ENCODE data around the gene PITX1.

GRCh38 chr5:135012033-135012588 lies 21.9 kb downstream of the PITX1 start:
- no peak for TF ChIP-seq CTCF (IDR thresholded peaks at IDR 0.05; ENCODE audit: extremely low read depth in 1 of 2, insufficient read depth in 1 of 2, low read depth in 1 of 2, low read length in 2 of 2)
- no peak for TF ChIP-seq POLR2A (IDR thresholded peaks at IDR 0.05; ENCODE audit: low read depth, low read length)
- TF ChIP-seq EZH2 (IDR thresholded peaks at IDR 0.05; ENCODE audit: borderline replicate concordance, low read depth, low read length, severe bottlenecking): no peak
- TF ChIP-seq FOS (IDR thresholded peaks at IDR 0.05; ENCODE audit: borderline replicate concordance, insufficient read depth, low read length): no peak
- TF ChIP-seq MAX (IDR thresholded peaks at IDR 0.05; ENCODE audit: insufficient read depth, insufficient read length): no peak
- TF ChIP-seq POLR2AphosphoS5 (IDR thresholded peaks at IDR 0.05; ENCODE audit: insufficient read depth, low read depth, low read length): no peak
- TF ChIP-seq JUN (IDR thresholded peaks at IDR 0.05; ENCODE audit: borderline replicate concordance, insufficient read depth, insufficient read length, low read depth): no peak
- TF ChIP-seq GATA2 (IDR thresholded peaks at IDR 0.05; ENCODE audit: insufficient read depth, insufficient read length, low read depth, low read length): no peak
- TF ChIP-seq MYC (IDR thresholded peaks at IDR 0.05; ENCODE audit: low read depth, low read length): no peak
